ENCODE data around the gene ARHGAP18.

ARHGAP18 gene

DNA sequence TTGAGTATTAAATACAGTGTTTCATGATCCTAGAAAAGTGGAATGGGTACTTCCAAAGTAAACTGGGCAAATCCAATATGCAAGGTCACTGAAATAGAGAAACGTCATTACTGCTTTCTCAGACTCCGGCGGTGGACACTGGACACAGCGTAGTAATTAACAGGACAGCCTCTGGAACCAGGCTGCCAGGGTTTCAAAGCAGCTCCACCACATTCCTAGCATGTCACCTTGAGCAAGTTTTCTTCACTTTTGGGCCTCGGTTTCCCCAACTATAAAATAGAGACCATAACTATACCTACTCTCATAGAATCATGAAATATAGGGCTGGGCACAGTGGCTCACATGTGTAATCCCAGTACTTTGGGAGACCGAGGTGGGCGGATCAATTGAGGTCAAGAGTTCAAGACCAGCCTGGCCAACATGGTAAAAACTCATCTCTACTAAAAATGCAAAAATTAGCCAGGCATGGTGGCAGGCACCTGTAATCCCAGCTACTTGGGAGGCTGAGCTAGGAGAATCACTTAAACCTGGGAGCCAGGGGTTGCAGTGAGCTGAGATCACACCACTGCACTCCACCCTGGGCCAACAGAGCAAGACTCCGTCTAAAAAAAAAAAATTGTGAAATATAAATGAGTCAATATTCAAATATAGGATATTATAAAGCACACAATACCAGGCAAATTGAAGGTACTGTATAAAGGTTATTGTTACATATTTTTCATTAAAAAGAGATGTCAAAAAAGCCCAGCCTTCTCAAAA, 24.9 kb downstream of the ARHGAP18 start:
- H3K4me3 ChIP-seq (ENCODE audit: low read depth, low read length) = no peak overlapping the region

GRCh38 chr6:129684323-129684884, 25.6 kb downstream of the ARHGAP18 start:
- no peak for TF ChIP-seq CTCF (IDR thresholded peaks at IDR 0.05; ENCODE audit: borderline replicate concordance, insufficient read depth, low read depth, low read length)
- H3K4me3 ChIP-seq (ENCODE audit: low read depth, low read length) = no peak overlapping the region

More for the DNA sequence above, 24.9 kb downstream of the ARHGAP18 start:
- no peak for TF ChIP-seq CTCF (IDR thresholded peaks at IDR 0.05; ENCODE audit: borderline replicate concordance, insufficient read depth, low read depth, low read length)

GRCh38 chr6:129683601-129684322, 26.2 kb downstream of the ARHGAP18 start:
- TF ChIP-seq CTCF (IDR thresholded peaks at IDR 0.05; ENCODE audit: borderline replicate concordance, insufficient read depth, low read depth, low read length) = no peak
- H3K4me3 ChIP-seq (ENCODE audit: low read depth, low read length) = no peak overlapping the region

GRCh38 chr6:129681913-129682205, 28.1 kb downstream of the ARHGAP18 start:
- TF ChIP-seq CTCF (IDR thresholded peaks at IDR 0.05; ENCODE audit: borderline replicate concordance, insufficient read depth, low read depth, low read length) = no peak
- no peak overlapping the region for H3K4me3 ChIP-seq (ENCODE audit: low read depth, low read length)

DNA sequence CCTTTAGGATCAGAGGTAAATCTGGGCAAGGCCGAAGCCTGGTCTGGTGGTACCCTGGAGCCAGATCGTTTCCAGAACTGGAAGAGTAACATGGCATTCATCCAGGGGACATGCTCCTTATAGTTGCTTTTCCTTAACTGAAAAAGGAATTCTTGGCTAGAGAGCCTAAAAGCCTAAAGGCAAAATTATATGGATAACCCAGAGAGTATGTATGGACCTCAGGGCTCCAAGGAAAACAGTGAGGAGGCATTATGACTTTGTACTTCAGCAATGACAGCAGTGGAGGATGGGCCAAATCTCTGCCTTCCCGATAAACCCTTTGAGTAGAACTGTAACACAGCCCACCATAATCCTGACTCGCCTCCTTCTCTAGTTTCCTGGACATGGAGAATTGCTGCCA, 29.3 kb downstream of the ARHGAP18 start:
- TF ChIP-seq CTCF (IDR thresholded peaks at IDR 0.05; ENCODE audit: borderline replicate concordance, insufficient read depth, low read depth, low read length) = no peak
- no peak overlapping the region for H3K4me3 ChIP-seq (ENCODE audit: low read depth, low read length)

DNA sequence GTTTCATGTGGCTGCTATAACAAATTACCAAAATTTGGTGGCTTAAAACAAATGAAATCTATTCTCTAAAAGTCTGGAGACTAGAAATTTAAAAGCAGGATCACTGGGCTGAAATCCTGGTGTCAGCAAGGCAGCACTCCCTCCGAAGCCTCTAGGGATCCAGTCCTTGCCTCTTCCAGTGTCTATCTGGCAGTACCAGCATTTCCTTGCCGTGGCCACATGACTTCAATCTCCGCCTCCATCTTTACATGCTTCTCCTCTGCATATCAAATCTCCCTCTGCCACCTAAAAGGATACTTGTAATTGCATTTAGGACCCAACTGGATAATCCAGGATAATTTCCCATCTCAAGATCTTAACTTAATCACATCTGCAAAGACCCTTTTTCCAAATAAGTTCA, 30.2 kb downstream of the ARHGAP18 start:
- TF ChIP-seq CTCF (IDR thresholded peaks at IDR 0.05; ENCODE audit: borderline replicate concordance, insufficient read depth, low read depth, low read length) = no peak
- H3K4me3 ChIP-seq (ENCODE audit: low read depth, low read length) = no peak overlapping the region

DNA sequence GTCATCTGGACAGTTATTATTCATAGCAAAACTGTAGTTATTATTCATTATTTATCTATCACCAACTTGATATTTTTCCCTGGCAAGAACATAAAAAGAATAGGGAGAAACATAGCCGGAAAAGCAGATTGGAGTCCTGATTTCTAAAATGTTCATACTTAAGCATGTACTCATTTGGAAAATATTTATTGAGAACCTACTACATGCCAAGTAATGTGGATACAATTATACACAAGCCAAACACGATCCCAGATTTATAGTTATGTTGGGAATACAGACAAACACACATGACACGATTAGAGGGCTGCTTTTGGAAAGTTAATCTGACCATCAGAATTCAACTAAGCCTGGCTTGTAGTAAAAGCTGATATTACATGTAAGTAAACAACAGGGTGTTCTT, 30.7 kb downstream of the ARHGAP18 start:
- no peak for TF ChIP-seq CTCF (IDR thresholded peaks at IDR 0.05; ENCODE audit: borderline replicate concordance, insufficient read depth, low read depth, low read length)
- no peak overlapping the region for H3K4me3 ChIP-seq (ENCODE audit: low read depth, low read length)
